Lung (tissue), 12 donors: ENCODE results near the gene CUBN. TPM values are rescaled to one million over a fixed set of nuclear protein-coding genes. Genes with fewer than 3 reads are reported as not detected.
A peak's percentile ranks its signal among the peaks of the same experiment; 100 is the strongest.

Experiments used
- ATAC-seq: fragments of 200-7000 bp; cut with Tn5 transposase; one replicate; pipeline ENCODE4 v1.9.1; 2020; ENCODE audit warnings: moderate number of reproducible peaks; ENCODE audit not compliant: insufficient read depth, low FRiP score
- DNase-seq, 3 donors: peaks; one replicate each; pipeline ENCODE4 v3.0.0-alpha.2; 2013 to 2017
- H3K27ac ChIP-seq, 2 donors: one replicate each; pipeline ENCODE4 v1.5.1; 2013; ENCODE audit warnings: mild to moderate bottlenecking in 2 of 2, moderate library complexity in 2 of 2, control low read depth in 1 of 2, inconsistent platforms in 1 of 2, low read depth in 1 of 2, low read length in 1 of 2
- H3K27me3 ChIP-seq, 3 donors: one replicate each; pipeline ENCODE4 v1.5.1; 2013; ENCODE audit warnings: low read length in 2 of 3; ENCODE audit not compliant: control insufficient read depth in 3 of 3, insufficient read depth in 3 of 3
- H3K36me3 ChIP-seq, 4 donors: one replicate each; pipeline ENCODE4 v1.5.1; 2013; ENCODE audit warnings: low read length in 4 of 4, mild to moderate bottlenecking in 1 of 4, moderate library complexity in 1 of 4; ENCODE audit not compliant: control insufficient read depth in 4 of 4, insufficient read depth in 4 of 4
- H3K4me1 ChIP-seq, 5 donors: one replicate each; pipeline ENCODE4 v1.5.1; 2013; ENCODE audit warnings: low read length in 5 of 5, mild to moderate bottlenecking in 2 of 5, moderate library complexity in 1 of 5; ENCODE audit not compliant: control insufficient read depth in 5 of 5, insufficient read depth in 5 of 5
- H3K4me3 ChIP-seq: one replicate; pipeline ENCODE4 v1.5.1; 2013; ENCODE audit warnings: mild to moderate bottlenecking, control low read depth, moderate library complexity
- H3K9ac ChIP-seq, 2 donors: one replicate each; pipeline ENCODE4 v1.5.1; 2013; ENCODE audit warnings: low read length in 2 of 2, control low read depth in 1 of 2; ENCODE audit not compliant: insufficient read depth in 1 of 2
- H3K9me3 ChIP-seq, 4 donors: one replicate each; pipeline ENCODE4 v1.5.1; 2013; ENCODE audit warnings: low read length in 3 of 4, mild to moderate bottlenecking in 1 of 4, moderate library complexity in 1 of 4; ENCODE audit not compliant: control insufficient read depth in 4 of 4, insufficient read depth in 3 of 4
- WGBS, 2 donors: extraction: QIAGEN DNeasy Blood & Tissue Kit; methylation state at CpG; one replicate each; pipeline ENCODE4 v1.1.7; 2013; 5-methylcytosine and 5-hydroxymethylcytosine counted together
- polyA plus RNA-seq, 2 donors: library from polyadenylated mRNA; stranded (reverse); fragments of 200-250 nt; gene quantifications; one replicate each; pipeline ENCODE4 v1.2.1, GENCODE V29; 2013
- total RNA-seq, 2 donors: library from RNA; depleted of rRNA in 1 of 2; stranded (reverse); fragments of >200 nt in 1 of 2; gene quantifications; one replicate each; pipeline ENCODE4 v1.2.1, GENCODE V29; 2014 to 2021
- TF ChIP-seq, protein P1 (sequence below): IDR thresholded peaks from 2 replicates; pipeline ENCODE4 v1.5.1; 2012; ENCODE audit warnings: mild to moderate bottlenecking; ENCODE audit errors: control extremely low read depth, extremely low read depth
- donor health status: control.
- donor health status: control.
- donor health status: Bipolar disorder and iron deficiency.
- donor health status: healthy.
- donor health status: DM: yes; HTN: yes; CAD: no.

CUBN gene
- total and polyA plus RNA-seq, 4 donors, result 0.33 to 5.1 (median 1.0) TPM

DNA sequence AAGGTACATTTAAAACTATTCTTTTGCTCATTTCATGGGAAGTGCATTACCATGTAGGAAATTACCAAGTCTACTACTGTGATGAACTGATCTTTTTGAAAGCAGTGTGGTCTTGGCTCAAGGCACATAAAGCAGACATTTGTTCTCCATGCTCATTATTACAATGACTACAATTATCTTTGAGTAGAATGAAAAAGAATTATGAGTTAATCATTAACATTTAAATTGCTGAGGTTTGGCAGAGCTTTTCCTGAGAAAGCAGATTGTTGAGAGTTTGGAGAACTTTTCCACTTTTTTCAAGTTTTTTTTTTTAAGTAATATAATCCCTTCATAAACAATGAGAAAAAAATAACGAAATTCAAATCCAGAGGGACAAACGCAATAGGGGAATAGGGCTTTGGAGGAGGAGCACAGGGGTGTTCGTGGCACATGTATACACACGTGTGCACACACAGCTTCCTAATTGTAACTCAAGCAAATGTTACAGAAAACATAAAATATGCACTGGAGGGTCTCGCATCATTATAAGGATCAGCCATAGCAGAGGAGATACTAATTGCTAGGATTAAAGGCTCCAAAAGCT lies 8.9 kb upstream of the CUBN start:
- H3K4me3 ChIP-seq, result no peak overlapping the region
- H3K27me3 ChIP-seq, result no peaks in the 10 kb centered on the region
- ATAC-seq (no peak), DNase-seq (peak; percentile 36 to 92 (median 87))
- WGBS, 2 donors, result 60 to 80% methylated on average over 5 of the region's 5 CpGs
- peaks cover 0 to 36% (median 0%) of the 10 kb centered on the region in 5 donors for H3K4me1 ChIP-seq
- H3K27ac ChIP-seq, result no peak overlapping the region
- H3K9ac ChIP-seq, result peak overlapping the region in 1 of 2 donors; percentile 8
- peaks cover 0 to 2% (median 0%) of the 10 kb centered on the region in 4 donors for H3K36me3 ChIP-seq
- H3K9me3 ChIP-seq, result no peaks in the 10 kb centered on the region
- TF ChIP-seq, protein P1, sequence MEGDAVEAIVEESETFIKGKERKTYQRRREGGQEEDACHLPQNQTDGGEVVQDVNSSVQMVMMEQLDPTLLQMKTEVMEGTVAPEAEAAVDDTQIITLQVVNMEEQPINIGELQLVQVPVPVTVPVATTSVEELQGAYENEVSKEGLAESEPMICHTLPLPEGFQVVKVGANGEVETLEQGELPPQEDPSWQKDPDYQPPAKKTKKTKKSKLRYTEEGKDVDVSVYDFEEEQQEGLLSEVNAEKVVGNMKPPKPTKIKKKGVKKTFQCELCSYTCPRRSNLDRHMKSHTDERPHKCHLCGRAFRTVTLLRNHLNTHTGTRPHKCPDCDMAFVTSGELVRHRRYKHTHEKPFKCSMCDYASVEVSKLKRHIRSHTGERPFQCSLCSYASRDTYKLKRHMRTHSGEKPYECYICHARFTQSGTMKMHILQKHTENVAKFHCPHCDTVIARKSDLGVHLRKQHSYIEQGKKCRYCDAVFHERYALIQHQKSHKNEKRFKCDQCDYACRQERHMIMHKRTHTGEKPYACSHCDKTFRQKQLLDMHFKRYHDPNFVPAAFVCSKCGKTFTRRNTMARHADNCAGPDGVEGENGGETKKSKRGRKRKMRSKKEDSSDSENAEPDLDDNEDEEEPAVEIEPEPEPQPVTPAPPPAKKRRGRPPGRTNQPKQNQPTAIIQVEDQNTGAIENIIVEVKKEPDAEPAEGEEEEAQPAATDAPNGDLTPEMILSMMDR, result no peak

DNA sequence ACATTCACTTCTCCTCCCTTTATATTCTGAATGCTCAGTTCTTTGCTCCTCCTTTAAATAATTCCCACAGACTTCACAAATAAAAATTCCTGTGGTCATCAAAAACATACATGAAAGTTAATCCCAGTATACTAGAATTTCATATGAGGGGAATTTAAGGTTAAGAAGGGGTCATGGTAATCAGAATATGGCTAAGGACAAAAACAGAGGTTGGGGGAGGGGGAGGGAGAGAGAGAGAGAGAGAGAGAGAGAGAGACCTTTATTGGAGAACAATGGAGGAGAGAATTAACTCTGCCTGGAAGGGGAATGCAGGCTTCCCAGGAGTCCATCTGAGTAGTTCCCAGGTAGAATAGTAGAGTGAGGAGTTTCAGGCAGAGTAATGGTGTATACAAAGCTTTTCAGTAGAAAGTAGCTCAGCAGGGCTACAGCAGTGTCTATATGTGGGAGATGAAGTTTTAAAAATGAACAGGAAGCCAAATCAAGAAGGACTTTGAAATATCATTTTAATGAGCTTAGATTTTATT lies 5.2 kb upstream of the CUBN start:
- H3K9me3 ChIP-seq, result no peaks in the 10 kb centered on the region
- H3K4me1 ChIP-seq, result peaks cover 0 to 32% (median 0%) of the 10 kb centered on the region in 5 donors
- H3K36me3 ChIP-seq, result no peaks in the 10 kb centered on the region
- no peaks in the 10 kb centered on the region for H3K27me3 ChIP-seq
- DNase-seq (no peak), ATAC-seq (no peak)
- H3K4me3 ChIP-seq, result no peak overlapping the region
- H3K27ac ChIP-seq, result no peak overlapping the region
- no peak overlapping the region for H3K9ac ChIP-seq
- TF ChIP-seq, protein P1, result no peak

DNA sequence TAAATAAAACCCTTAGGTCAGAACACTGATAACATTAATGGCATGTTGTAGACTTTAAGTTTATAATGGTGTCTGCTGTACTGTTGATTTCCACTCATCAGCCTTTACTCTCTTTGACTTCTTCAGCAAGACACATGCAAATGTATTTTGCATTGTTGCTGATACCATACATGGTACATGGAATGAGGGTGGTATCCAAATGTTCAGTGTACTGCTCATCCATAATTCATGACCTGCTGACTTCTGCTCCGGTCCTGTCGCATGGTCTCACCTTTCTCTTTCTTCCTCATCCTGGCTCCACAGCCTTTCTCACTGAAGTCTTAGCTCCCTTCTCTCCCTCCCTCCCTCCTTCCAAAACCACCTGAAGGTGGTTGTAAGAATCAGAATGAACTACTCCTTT lies 4.7 kb upstream of the CUBN start:
- DNase-seq, result no peak
- no peak overlapping the region for H3K27ac ChIP-seq
- TF ChIP-seq, protein P1, result no peak
- peaks cover 0 to 27% (median 0%) of the 10 kb centered on the region in 5 donors for H3K4me1 ChIP-seq
- no peaks in the 10 kb centered on the region for H3K9me3 ChIP-seq
- H3K27me3 ChIP-seq, result no peaks in the 10 kb centered on the region
- WGBS, 2 donors, result 96 to 97% methylated on average over 2 of the region's 2 CpGs
- no peak overlapping the region for H3K9ac ChIP-seq
- no peak overlapping the region for H3K4me3 ChIP-seq
- no peak for ATAC-seq
- no peaks in the 10 kb centered on the region for H3K36me3 ChIP-seq

DNA sequence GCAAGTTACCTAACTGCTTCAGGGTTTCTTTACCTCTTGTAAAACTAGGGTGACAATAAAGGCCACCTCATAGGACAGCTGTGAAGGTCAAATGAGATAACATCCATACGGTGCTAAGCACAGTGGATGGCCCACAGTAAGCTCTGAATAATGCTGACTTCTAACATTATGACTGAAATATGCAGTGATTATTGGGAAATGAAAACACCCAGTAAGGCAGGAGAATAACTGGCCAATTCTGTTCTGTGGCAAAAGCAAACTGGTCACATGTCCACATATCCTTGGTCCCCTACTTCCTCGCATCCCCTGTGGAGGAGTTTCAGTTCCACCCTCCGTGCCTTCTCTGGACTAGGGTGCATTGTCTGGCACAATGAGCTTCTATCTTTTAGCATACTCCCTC lies 1.4 kb downstream of the CUBN start:
- no peak overlapping the region for H3K27ac ChIP-seq
- H3K4me3 ChIP-seq, result no peak overlapping the region
- DNase-seq (no peak), ATAC-seq (peak; percentile 41)
- no peaks in the 10 kb centered on the region for H3K27me3 ChIP-seq
- H3K4me1 ChIP-seq, result no peaks in the 10 kb centered on the region
- no peaks in the 10 kb centered on the region for H3K9me3 ChIP-seq
- H3K9ac ChIP-seq, result no peak overlapping the region
- no peaks in the 10 kb centered on the region for H3K36me3 ChIP-seq
- 81 to 84% methylated on average over 3 of the region's 3 CpGs for WGBS, 2 donors
- TF ChIP-seq, protein P1, result no peak
